Fibroblast of lung (primary cell): ENCODE results near the gene SLC35G1. TPM values are rescaled to one million over a fixed set of nuclear protein-coding genes. Genes with fewer than 3 reads are reported as not detected.
A peak's percentile ranks its signal among the peaks of the same experiment; 100 is the strongest.

Experiments used
- DNase-seq, 2 donors: peaks; one replicate each; pipeline versions ENCODE4 v3.0.0 to v3.0.0-alpha.2; 2010; ENCODE audit warnings: low read depth in 2 of 2
- H2AFZ ChIP-seq: 2 replicates; pipeline ENCODE4 v1.5.1; 2012; ENCODE audit warnings: low read length, control low read depth, inconsistent platforms
- H3K27ac ChIP-seq: 2 replicates; pipeline ENCODE4 v1.5.1; 2011; ENCODE audit warnings: low read length, control low read depth; ENCODE audit not compliant: insufficient read depth
- H3K27me3 ChIP-seq: 2 replicates; pipeline ENCODE4 v1.5.1; 2011; ENCODE audit warnings: mild to moderate bottlenecking, low read length; ENCODE audit not compliant: control insufficient read depth, insufficient read depth
- H3K36me3 ChIP-seq: 2 replicates; pipeline ENCODE4 v1.5.1; 2011; ENCODE audit warnings: low read length; ENCODE audit not compliant: control insufficient read depth, insufficient read depth
- H3K4me1 ChIP-seq: 2 replicates; pipeline ENCODE4 v1.5.1; 2011; ENCODE audit warnings: low read length; ENCODE audit not compliant: control insufficient read depth, insufficient read depth; ENCODE audit errors: extremely low read depth
- H3K4me2 ChIP-seq: 2 replicates; pipeline ENCODE4 v1.5.1; 2011; ENCODE audit warnings: low read length, control low read depth; ENCODE audit not compliant: insufficient read depth; ENCODE audit errors: extremely low read depth
- H3K4me3 ChIP-seq, 4 experiments: fragments of 200-600 bp in 1 of 4; sonication (generic) in 1 of 4; replicated peaks in 1 of 4; 2 replicates each; pipeline ENCODE4 v1.5.1; 2011 to 2016; ENCODE audit warnings: low read length in 4 of 4, low read depth in 3 of 4, mild to moderate bottlenecking in 3 of 4, control low read depth in 2 of 4, inconsistent platforms in 1 of 4, mixed read lengths in 1 of 4; ENCODE audit not compliant: insufficient read depth in 1 of 4; ENCODE audit errors: control extremely low read depth in 1 of 4
- H3K79me2 ChIP-seq: 2 replicates; pipeline ENCODE4 v1.5.1; 2012; ENCODE audit warnings: mild to moderate bottlenecking, low read length, inconsistent platforms; ENCODE audit not compliant: control insufficient read depth, insufficient read depth
- H3K9ac ChIP-seq: 2 replicates; pipeline ENCODE4 v1.5.1; 2011; ENCODE audit warnings: mild to moderate bottlenecking, low read length, control low read depth; ENCODE audit not compliant: insufficient read depth
- H3K9me3 ChIP-seq: 2 replicates; pipeline ENCODE4 v1.5.1; 2012; ENCODE audit warnings: low read depth, low read length; ENCODE audit not compliant: control insufficient read depth, insufficient read depth
- H4K20me1 ChIP-seq: 2 replicates; pipeline ENCODE4 v1.5.1; 2011; ENCODE audit warnings: low read length; ENCODE audit not compliant: control insufficient read depth, insufficient read depth; ENCODE audit errors: extremely low read depth
- EZH2 ChIP-seq: IDR thresholded peaks from 2 replicates; pipeline ENCODE4 v1.5.1; 2012; ENCODE audit warnings: low read length, control low read depth, mild to moderate bottlenecking; ENCODE audit errors: missing control alignments
- polyA plus RNA-seq, 2 donors: library from polyadenylated mRNA; depleted of rRNA in 1 of 2; stranded (reverse) in 1 of 2; unstranded in 1 of 2; fragments of >200 nt; gene quantifications; 2 replicates each; pipeline ENCODE4 v1.2.1, GENCODE V29; 2011 to 2012; ENCODE audit warnings: missing spikeins in 1 of 2
- total RNA-seq: library from RNA; depleted of rRNA; stranded (reverse); fragments of >200 nt; gene quantifications from 2 replicates; pipeline ENCODE4 v1.2.1, GENCODE V29; 2014
- TF ChIP-seq, protein P1 (sequence below), 2 donors: IDR thresholded peaks in 1 of 2; conservative IDR thresholded peaks in 1 of 2; 1 replicate in 1 of 2; 2 replicates in 1 of 2; pipeline ENCODE4 v1.5.1; 2011 to 2012; ENCODE audit warnings: low read length in 2 of 2, control low read depth in 1 of 2, inconsistent platforms in 1 of 2, low read depth in 1 of 2, mild to moderate bottlenecking in 1 of 2

The SLC35G1 gene
- total and polyA plus RNA-seq, 2 donors (not counting 1 experiment from before 2014, with no cell fraction given) = 4.0 to 8.1 TPM

DNA sequence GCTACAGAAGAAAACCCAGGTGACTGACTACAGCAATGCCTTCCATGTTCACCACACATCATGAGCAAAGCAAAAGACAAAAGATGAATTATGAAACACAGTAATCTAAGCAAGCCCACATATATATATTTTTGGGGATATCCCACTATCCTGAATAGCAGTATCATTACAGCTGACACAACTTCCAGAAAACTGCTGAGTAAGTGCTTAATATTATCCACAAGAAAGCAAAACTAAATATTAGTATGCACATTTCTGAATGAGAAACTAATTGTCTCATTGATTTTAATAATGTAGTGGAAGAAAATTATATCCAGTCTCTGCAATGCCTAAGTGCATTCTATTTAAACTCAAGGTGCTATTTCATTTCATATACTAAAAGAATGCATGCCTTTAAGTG, 14.5 kb upstream of the SLC35G1 start:
- no peak overlapping the region for H2AFZ ChIP-seq
- no peaks in the 10 kb centered on the region for H3K79me2 ChIP-seq
- H3K36me3 ChIP-seq = no peaks in the 10 kb centered on the region
- H4K20me1 ChIP-seq = no peaks in the 10 kb centered on the region
- no peaks in the 10 kb centered on the region for H3K9me3 ChIP-seq
- H3K4me3 ChIP-seq = no peak overlapping the region
- no peaks in the 10 kb centered on the region for H3K27me3 ChIP-seq
- TF ChIP-seq, protein P1, sequence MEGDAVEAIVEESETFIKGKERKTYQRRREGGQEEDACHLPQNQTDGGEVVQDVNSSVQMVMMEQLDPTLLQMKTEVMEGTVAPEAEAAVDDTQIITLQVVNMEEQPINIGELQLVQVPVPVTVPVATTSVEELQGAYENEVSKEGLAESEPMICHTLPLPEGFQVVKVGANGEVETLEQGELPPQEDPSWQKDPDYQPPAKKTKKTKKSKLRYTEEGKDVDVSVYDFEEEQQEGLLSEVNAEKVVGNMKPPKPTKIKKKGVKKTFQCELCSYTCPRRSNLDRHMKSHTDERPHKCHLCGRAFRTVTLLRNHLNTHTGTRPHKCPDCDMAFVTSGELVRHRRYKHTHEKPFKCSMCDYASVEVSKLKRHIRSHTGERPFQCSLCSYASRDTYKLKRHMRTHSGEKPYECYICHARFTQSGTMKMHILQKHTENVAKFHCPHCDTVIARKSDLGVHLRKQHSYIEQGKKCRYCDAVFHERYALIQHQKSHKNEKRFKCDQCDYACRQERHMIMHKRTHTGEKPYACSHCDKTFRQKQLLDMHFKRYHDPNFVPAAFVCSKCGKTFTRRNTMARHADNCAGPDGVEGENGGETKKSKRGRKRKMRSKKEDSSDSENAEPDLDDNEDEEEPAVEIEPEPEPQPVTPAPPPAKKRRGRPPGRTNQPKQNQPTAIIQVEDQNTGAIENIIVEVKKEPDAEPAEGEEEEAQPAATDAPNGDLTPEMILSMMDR (conservative IDR thresholded peaks at IDR 0.05 in 1 of 2, IDR thresholded peaks at IDR 0.05 in 1 of 2; ENCODE audit: low read depth in 1 of 2, low read length in 2 of 2) = no peak
- no peak for TF ChIP-seq EZH2
- no peak overlapping the region for H3K9ac ChIP-seq
- no peak overlapping the region for H3K27ac ChIP-seq
- no peak overlapping the region for H3K4me2 ChIP-seq
- no peaks in the 10 kb centered on the region for H3K4me1 ChIP-seq
- DNase-seq = no peak

DNA sequence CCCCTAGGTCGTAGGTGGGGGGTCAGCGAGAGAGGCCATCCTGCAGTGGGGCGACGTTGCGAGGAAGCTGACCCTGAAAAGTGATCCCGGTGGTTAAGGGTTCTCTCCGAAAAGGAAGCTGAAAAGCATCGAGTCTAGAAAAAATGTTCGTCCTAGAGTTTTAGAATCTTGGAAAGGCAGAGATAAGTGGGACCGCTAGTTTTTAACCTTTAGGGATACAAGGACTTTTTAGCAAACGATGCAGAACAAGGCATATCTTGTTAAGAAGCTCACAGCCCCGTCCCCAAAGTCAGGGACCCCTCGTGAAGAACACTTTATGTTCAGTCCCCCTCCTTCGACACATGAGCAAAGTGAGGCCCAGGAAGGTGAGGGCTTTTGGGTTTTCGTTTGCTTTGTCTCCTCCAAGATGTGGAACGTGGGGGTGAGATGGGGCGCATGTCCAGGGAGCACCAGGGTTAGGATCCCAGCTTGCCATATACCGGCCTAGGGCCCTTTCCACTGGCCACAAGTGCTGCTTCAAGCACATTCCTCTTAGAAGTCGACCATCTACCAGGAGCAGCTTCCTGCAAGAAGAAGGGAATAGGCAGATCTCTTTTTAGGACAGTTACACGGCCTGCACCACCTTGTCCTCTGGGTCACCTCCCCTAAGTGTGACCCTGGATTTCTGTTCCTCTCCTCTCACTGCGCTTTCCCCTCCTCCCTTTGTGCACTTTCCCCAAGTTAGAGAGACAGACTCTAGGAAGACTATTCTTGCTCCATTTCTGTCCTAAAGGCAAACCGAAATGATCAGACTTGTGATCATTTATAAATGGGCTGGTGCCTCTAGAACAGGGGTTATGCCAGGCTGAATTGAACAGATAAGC, 969 bp downstream of the SLC35G1 start:
- H3K4me1 ChIP-seq = no peaks in the 10 kb centered on the region
- H3K4me2 ChIP-seq = peak overlapping the region; percentile 96
- H3K9me3 ChIP-seq = no peaks in the 10 kb centered on the region
- H4K20me1 ChIP-seq = no peaks in the 10 kb centered on the region
- DNase-seq = peak in 1 of 2 donors; percentile 12
- peak overlapping the region; percentile 100 for H2AFZ ChIP-seq
- peak overlapping the region; percentile 47 for H3K27ac ChIP-seq
- H3K79me2 ChIP-seq = no peaks in the 10 kb centered on the region
- H3K36me3 ChIP-seq = no peaks in the 10 kb centered on the region
- peak overlapping the region; percentile 74 for H3K9ac ChIP-seq
- peak overlapping the region; percentile 71 to 91 (median 80) for H3K4me3 ChIP-seq
- TF ChIP-seq, protein P1 (conservative IDR thresholded peaks at IDR 0.05 in 1 of 2, IDR thresholded peaks at IDR 0.05 in 1 of 2; ENCODE audit: low read depth in 1 of 2, low read length in 2 of 2) = no peak
- no peak for TF ChIP-seq EZH2
- no peaks in the 10 kb centered on the region for H3K27me3 ChIP-seq

GRCh38 chr10:93897070-93897780, 3.4 kb downstream of the SLC35G1 start:
- no peaks in the 10 kb centered on the region for H3K27me3 ChIP-seq
- H4K20me1 ChIP-seq = no peaks in the 10 kb centered on the region
- no peaks in the 10 kb centered on the region for H3K4me1 ChIP-seq
- no peak for DNase-seq
- no peaks in the 10 kb centered on the region for H3K79me2 ChIP-seq
- no peaks in the 10 kb centered on the region for H3K9me3 ChIP-seq
- no peak overlapping the region for H2AFZ ChIP-seq
- TF ChIP-seq, protein P1 (conservative IDR thresholded peaks at IDR 0.05 in 1 of 2, IDR thresholded peaks at IDR 0.05 in 1 of 2; ENCODE audit: low read depth in 1 of 2, low read length in 2 of 2) = no peak
- TF ChIP-seq EZH2 = no peak
- H3K4me3 ChIP-seq = no peak overlapping the region
- no peak overlapping the region for H3K4me2 ChIP-seq
- H3K27ac ChIP-seq = no peak overlapping the region
- no peaks in the 10 kb centered on the region for H3K36me3 ChIP-seq
- no peak overlapping the region for H3K9ac ChIP-seq
